HG03280 (cell line): ENCODE measurements around the gene ARHGAP25.
"Not testable (repeated sequence)": the region's sequence is repeated elsewhere in the genome, so short reads cannot be mapped to it uniquely, and the experiment has no call there.

Experiments used
- ATAC-seq: cut with Tn5 transposase; IDR thresholded peaks from one replicate; pipeline ENCODE4 v1.9.1; 2021; ENCODE audit warnings: mild to moderate bottlenecking, moderate library complexity; ENCODE audit not compliant: unreplicated experiment

ARHGAP25 gene

DNA sequence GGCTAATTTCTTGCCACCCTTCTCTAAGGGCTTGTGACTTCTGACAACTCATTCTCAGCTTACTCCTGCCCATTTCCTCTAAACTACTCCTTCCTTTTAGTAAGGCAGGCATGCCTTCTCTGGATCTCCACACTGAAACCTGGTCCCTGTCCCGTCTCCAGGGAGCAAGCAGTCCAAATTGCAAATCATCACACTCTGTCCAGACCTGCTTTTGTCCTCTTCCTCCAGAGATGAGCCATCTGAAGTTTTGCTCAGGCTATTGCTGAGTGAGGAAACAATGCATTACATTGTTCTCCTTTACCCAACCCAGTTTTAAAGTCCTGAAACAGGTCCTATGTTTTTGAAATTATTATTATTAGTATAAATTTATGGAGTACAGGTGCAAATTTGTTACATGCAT is 57.3 kb downstream of the ARHGAP25 start:
- no peak for ATAC-seq

DNA sequence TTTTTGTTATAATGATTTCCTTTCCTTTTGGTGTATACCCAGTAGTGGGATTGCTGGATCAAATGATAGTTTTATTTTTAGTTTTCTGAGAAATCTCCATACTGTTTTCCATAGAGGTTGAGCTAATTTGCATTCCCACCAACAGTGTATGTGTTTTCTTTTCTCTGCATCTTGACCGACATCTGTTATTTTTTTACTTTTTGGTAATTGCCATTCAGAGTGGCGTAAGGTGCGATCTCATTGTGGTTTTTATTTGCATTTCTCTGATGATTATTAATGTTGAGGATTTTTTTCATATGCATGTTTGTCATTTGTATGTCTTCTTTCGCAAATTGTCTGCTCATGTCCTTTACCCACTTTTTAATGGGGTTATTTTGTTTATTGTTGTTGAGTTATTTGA is 58.1 kb downstream of the ARHGAP25 start:
- ATAC-seq, result no peak

DNA sequence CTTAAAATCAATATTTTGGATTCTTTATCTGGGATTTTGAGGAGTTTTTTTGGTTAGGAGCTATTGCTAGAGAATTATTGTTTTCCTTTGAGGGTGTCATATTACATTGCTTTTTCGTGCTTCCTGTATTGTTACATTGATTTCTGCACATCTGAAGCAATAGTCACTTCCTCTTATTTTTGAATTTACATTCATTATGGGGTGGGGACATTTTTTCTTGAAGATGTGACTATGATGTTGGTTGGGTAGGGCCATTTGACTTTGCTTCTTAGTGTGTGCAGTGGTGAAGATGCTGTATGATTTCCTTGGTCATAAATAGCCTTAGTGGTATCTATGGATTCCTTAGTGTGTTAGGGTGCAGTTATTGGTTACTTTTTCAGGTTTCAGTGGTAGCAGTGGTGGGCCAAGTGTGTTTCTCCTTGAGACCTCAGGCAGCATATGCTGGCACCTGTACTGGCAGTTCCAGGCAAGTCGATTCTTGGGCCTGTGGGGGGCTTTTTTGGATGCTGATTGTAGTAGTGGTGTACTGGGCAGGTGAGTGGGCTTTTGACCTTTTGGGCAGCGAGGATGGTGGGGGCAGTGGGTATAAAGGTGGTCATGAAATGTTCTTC is 61.8 kb downstream of the ARHGAP25 start:
- no peak for ATAC-seq

DNA sequence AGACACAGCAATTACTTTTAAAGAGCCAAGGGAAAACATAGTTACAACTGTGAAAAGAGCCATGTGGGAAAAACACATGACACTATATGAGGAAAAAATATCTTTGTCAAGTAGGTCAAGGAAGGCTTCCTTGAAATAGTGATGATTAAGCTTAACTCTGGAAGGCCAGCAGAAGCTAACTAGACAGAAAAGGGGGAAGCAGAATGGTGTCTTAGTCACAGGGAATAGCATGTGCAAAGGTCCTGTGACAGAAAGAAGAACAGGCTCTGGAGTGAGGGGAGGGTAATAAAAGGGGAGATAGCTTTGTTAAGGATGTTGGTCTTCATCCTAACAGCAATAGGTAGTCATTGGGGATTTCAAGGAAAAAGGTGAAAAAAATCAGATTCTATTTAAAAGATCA is 64.0 kb downstream of the ARHGAP25 start:
- ATAC-seq, result no peak

DNA sequence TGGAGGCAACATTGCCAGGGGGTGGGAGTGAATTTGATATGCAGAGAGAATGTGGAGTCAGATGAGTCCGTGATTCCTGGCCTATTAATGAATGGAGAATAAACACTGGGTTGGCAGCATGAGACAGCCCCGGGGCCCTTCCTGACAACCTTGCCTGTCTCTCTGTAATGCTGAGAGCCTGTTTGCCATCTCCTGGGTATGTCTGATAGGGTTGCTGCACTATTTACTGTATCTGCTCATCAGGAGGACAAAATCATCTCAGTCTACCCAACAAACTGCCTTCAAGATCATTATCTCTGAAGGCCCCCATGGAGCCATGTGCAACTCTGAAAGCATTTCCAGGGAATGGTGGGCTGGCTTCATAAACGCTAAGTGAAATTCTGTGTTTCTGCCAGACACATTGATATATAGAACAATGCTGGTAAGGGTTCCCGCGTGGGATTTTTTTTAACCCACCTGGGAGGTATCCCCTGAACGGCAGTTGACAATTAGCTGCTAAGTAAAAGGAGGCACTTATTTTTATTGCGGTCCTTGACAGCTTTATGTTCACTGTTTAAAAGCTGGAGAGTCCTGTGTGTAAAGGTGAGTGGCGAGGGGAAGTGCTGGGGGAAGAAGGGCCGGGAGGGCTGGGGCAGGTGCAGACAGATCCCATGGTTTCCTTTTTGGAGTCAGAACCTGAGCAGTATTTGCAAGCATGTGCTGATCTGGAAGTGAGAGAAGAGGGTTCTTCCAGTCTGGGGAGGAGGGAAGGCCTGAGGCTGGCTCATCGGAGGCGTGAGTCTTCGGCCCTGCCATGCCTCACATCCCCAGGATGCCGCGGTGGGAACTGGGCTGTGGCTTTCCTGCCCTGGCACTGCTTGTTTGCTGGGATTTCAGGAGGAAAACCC is 64.8 kb downstream of the ARHGAP25 start:
- no peak for ATAC-seq

DNA sequence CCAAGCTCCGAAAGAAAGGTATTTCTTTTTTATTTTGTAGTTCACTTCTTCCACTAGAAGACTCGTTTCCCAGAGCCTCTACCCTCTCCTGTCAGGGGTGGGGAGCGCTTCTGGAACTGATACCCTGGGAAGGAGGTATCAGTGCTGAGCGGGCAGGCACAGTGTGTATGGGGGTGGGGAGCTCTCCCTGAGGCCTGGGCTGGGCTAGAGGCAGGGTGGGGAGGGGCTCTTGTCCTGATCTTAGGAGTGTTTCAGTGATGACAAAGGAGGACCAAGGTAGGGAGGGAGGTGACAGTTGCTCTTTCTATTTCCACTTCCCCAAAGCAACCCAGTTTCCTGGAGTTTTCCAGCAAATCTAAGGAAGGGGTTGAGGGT is 65.4 kb downstream of the ARHGAP25 start:
- no peak for ATAC-seq

DNA sequence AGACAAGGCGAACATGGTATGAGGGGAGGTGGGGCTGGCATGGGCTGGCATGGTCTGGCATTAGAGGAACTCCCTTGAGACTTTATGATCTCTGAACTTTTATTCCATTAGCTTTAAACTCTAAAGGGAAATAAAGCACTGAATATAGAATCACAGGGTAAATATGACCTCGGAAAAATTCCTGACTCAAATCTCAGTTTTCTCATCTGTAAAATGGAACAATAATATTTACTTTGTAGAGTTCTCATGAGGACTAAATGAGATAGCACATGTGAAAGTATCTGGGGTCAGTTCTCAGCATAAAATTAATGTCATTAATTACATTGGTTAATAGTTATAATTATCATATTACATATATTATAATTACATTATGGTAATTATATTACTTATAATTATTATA is 65.9 kb downstream of the ARHGAP25 start:
- ATAC-seq, result no peak

DNA sequence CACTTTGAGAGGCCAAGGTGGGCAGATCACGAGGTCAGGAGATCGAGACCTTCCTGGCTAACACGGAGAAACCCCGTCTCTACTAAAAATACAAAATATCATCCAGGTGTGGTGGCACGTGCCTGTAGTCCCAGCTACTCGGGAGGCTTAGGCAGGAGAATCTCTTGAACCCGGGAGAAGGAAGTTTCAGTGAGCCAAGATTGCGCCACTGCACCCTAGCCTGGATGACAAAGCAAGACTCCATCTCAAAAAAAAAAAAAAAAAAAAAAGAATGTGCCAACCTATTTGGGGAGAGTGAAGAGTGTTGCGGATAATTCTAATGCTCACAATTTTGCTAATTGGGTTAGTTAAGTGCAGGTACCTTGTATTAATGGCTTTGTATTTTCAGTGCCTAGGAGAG is 67.5 kb downstream of the ARHGAP25 start:
- ATAC-seq, result not testable (repeated sequence)

DNA sequence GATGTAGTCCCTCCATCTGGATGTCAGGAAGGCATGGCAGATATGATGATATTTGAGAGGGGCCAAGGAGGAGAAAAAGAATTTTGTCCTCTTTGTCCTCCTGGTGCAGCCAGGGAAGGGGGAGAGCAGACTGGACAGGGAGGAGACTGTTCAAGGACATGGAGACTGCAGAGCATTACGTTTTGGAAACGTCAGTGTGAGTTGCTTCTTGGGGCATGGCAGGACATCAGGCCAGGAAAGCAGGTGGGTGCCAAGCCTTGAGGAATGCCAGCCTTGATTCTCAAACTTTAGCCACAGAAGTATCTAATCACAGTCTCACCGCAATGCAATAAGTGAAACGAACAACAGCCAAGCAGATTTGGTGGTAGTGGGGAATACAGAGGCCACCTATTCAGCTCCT is 70.4 kb downstream of the ARHGAP25 start:
- no peak for ATAC-seq

DNA sequence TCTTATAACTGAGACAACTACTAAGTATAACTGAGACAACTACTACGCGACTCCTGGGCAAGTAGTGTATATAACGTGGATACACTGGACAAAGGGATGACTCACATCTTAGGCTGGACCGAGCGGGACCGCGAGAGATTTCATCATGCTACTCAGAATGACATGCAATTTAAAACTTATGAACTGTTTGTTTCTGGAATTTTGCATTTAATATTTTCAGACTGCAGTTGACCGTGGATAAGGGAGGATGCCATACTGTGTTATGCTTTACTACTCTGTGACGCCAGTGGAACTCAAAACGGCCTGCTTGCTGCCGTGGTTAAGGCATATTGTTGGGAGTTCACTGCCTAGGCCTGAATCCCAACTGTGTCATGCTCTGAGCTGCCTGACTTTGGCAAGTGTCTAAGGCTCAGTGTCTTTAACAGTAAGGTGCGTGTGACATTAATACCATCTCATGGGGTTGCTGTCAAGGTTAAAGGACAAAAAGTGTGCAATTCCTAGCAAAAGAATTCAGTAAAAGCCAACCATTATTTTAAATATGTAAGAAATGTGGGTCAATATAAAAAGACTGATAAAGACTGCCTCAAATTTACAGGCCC is 72.0 kb downstream of the ARHGAP25 start:
- ATAC-seq, result no peak

DNA sequence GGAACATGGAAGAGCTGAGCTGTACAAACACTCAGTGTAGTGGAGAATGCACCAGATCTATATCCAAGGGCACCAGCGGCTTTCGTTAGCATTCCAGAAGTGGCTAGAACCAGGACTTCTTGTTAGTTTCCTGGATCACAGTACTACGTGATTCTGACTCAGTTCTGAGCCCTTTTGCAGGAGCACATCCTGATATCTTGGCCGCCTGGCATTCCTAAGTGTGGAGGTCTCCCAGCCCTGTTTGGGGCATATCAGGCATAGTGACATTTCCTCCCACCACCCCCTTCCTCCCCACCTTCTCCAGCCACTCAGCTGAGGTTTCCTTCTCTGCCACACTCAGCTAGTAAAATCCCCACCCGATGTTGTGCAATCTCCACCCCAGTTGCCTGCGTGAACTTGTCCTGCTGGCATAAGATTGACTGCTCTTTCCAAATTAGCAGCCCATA is 73.2 kb downstream of the ARHGAP25 start:
- no peak for ATAC-seq

DNA sequence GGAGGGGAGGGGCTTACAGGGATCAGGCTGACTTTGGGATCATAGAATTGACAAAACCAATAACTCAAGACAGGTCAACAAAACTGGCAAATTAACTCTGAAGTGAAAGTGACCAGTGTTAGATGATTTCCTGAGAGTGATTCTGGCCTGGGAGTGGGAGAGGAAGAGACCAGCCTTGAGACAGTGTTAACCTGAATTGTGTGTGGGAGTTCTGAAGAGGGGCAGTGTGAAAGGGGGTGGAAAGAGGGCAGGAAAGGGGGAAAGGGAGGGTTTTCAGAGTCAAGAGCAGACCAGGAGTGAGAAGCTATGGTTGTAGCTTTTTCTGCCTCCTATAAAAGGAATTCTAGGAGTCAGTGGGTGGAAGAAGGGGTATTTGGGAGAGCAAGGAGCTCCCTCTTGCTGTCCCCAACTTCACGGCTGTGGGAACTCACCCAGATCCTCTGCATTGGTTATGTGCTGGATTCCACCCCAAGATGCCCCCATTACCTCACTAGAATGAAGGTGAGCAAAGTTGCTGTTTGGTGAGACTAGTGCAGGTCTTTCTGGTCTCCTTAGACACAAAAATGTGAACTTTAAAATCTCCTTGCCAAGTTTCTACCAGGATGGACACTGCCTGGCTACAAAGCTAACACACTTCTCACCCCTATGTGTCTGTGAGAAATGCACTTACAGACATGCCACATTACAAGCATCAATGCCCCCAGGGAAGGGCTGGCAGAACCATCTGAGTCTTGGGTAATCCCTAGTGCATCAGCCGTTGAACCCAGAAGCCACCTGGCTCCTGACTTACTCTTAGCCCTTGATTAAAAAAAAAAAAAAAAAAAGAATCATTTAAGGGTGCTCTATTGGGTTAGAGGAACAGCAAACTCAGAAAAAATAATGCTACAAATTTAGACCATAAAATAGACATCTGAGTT is 75.0 kb downstream of the ARHGAP25 start:
- no peak for ATAC-seq

DNA sequence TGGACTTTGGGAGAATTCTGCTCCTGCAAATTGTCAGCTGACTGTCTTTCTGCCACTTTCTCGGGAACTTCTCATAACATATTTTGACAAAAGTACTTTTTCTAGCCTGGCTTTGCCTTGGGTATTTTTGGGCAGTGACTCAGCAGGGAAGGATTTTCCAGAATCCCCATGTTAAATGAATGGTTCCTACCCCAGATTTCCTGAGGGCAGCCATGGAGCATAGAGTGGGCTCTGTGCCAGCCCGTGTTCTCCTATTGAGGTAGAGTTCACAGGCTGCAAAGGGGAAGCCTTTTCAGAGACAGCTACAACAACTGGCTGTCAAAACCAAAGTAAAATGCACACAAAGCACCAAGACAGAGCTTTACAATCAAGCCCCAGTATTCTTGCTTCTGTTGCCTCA is 76.8 kb downstream of the ARHGAP25 start:
- ATAC-seq, result no peak

DNA sequence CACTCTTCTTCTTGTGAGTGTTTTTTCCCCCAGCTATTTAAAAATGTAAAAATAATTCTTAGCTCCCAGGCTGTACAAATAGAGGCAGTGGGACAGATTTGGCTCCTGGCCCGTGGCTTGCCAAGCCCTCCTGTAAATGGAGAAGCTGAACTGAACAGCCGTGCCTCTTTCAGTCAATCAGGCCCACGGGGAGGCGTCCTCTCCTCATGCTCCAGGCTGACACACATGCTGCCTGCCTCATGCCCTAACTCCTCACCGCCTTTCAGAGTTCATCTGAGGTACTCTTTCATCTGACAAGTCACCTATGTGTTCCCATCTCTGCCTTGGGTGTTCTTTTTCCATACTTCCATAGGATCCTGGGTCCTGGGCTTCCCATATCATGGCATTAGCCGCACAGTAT is 77.6 kb downstream of the ARHGAP25 start:
- ATAC-seq, result no peak

DNA sequence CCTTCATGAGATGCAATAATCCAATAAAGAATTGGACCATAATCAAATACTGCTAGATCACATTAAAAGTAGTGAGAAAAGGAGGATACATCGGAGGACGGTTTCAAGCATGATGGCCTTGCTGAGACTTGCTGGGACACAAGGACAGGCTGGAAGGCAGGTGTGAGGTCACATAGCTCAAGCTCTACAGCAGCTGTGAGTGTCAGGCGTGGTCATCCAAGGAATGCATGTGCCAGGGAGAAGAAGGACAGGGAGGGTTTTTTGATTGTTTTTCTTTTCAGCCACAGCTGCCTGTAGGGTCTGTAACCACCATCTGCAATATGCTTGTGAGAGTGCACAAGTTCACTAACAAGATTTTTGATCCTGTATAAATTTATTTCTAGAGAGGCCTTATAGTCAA is 79.0 kb downstream of the ARHGAP25 start:
- no peak for ATAC-seq

DNA sequence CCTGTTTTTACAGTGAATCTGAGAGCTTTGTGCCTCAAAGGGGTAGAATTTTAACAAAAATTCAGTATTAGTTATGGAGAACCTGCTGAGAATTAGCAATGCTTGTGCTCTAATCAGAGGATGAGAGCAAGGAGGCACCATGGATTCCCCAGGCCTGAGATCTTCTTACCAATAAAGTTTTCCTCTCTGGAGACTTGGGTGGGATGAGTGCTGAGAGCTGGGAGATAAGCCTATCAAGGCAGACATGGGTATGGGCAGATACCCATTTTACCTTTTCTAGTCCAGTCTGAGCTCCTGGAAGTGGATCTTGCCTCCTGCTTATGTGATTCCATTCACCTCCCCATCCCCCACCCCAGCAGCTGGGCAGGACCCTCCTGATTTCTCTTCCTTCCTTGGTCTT is 82.7 kb downstream of the ARHGAP25 start:
- no peak for ATAC-seq

DNA sequence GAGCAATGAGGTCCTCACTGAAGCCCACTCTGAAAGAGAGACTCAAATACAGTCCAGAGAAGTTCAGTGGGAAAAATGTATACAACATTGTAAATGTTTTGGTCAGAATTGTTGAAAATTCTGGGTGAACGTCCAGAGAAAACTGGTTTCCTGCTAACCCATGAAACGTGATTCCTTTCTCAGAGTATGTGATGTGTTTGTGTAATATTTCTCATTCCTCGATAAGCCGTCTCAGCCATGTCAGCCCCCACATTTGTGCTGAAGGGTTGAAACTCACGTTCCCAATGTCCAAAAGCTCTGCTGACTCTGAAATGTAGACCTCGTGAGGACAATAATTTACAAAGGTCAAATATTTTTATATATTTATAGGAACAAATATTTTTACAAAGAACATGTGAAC is 84.9 kb downstream of the ARHGAP25 start:
- no peak for ATAC-seq

DNA sequence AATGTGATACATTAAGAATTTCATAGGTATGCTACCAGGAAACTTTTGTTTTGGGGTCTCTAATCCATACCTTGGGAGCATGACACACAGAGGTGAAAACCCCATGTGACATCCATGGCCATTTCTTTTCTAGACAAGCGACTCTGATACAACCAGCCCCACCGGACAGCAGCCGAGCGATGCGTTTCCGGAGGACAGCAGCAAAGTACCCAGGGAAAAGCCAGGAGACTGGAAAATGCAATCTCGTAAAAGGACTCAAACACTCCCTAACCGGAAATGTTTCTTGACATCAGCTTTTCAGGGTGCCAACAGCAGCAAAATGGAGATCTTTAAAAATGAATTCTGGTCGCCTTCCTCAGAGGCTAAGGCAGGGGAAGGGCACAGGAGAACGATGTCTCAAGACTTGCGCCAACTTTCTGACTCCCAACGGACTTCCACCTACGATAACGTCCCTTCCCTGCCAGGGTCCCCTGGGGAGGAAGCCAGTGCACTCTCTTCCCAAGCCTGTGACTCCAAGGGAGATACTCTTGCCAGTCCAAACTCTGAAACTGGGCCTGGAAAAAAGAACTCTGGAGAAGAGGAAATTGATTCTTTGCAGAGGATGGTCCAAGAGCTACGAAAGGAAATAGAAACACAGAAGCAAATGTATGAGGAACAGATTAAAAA is 87.7 kb downstream of the ARHGAP25 start:
- no peak for ATAC-seq

DNA sequence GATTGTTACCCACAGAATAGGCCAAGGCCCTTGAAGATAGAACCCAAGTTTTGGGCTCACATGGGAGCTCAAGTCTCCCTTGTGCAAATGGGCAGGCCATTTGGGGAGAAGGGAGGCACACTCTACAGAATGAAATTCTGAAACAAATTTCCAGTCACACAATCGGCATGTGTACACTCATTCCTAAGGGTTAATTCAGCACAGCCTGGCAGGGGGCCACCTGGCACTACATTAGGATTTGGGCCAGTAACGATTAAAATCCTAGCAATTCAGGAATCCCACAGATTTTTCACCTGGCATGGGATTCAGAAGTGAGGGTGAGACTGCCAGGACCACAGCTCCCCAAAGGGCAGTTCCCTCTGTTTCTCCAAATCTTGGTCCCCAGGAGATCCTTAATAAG is 90.2 kb downstream of the ARHGAP25 start:
- ATAC-seq, result no peak

DNA sequence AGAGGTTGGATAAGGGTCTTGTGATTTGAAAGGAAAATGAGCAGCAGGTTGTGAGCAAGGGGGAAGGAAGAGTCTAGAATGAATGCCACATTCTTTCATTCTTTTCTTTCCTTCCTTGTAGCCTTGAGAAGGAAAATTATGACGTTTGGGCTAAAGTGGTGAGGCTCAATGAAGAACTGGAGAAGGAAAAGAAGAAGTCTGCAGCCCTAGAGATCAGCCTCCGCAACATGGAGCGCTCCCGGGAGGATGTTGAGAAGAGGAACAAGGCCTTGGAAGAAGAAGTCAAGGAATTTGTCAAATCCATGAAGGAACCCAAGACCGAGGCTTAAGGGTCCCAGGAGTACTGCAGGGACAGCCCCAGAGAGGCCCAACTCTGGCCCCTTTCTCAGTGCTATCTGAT is 91.3 kb downstream of the ARHGAP25 start:
- no peak for ATAC-seq

DNA sequence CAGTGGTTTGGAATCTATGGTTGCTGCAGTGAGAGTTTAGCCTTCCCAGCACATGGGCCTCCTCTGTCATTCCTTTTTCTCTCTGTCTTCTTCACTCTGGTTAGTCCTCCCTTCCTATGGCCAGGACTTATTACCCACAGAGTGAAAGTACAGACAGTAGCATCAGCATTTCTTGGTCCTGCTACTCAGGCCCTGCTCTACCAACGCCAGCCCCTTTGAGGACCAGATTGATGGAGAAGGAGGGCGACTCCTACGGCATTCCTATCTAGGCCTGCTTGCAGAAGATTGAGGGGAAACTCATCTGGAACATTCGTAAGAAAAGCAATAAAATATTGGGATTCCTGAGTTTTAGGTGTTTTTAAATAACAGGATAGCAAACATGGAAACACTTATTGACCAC is 93.1 kb downstream of the ARHGAP25 start:
- no peak for ATAC-seq
